Mucosa of descending colon (tissue), 3 donors: Measurements from ENCODE around the gene PTPN1. TPM values are rescaled to one million over a fixed set of nuclear protein-coding genes. Genes with fewer than 3 reads are reported as not detected.
A peak's percentile ranks its signal among the peaks of the same experiment; 100 is the strongest.

Experiments
- ATAC-seq: fragments of 200-7000 bp; cut with Tn5 transposase; one replicate; pipeline ENCODE4 v1.9.1; 2020; ENCODE audit warnings: mild to moderate bottlenecking, moderate library complexity
- DNase-seq, 3 donors: peaks; one replicate each; pipeline ENCODE4 v3.0.0-alpha.2; 2020
- H3K36me3 ChIP-seq: fragments of 200-600 bp; one replicate; pipeline ENCODE4 v1.8.0; 2021; ENCODE audit warnings: low read depth, mild to moderate bottlenecking
- H3K4me1 ChIP-seq: fragments of 200-600 bp; one replicate; pipeline ENCODE4 v1.8.0; 2021; ENCODE audit warnings: low read depth, mild to moderate bottlenecking
- H3K4me3 ChIP-seq: fragments of 200-600 bp; one replicate; pipeline ENCODE4 v1.8.0; 2021; ENCODE audit warnings: mild to moderate bottlenecking
- H3K9me3 ChIP-seq: fragments of 200-600 bp; one replicate; pipeline ENCODE4 v1.8.0; 2021; ENCODE audit warnings: mild to moderate bottlenecking
- CTCF ChIP-seq: fragments of 200-600 bp; IDR thresholded peaks from one replicate; pipeline ENCODE4 v1.8.0; 2022; ENCODE audit warnings: antibody characterized with exemption, mild to moderate bottlenecking
- intact Hi-C, 2 donors: fragments of 100-400 bp; cut with DNase I in 1 of 2; cut with micrococcal nuclease in 1 of 2; formaldehyde crosslinking; loops; one replicate each; pipeline versions ENCODE4 v1.11.0 to v1.11.1; 2022; cut with DNase I, micrococcal nuclease
- total RNA-seq, 3 donors: library from RNA; stranded (reverse); fragmentation: NEBNext Ultra II Directional in 2 of 3; extraction: Animal tissue kit (Norgen Biotek cat#: 25700) in 2 of 3; gene quantifications; one replicate each; pipeline versions ENCODE4 v1.2.1 to v1.2.4, GENCODE V29; 2021 to 2023
- donor health status: DM: no; HTN: no; CAD: no; lungs with moderate emphysema.
- donor health status: DM: no; HTN: no; CAD: no.
- donor health status: DM: no; HTN: yes; CAD: no.

PTPN1 gene
- total RNA-seq, 3 donors from 2014 or later = 33.2 to 35.1 (median 33.4) TPM

GRCh38 chr20:50515471-50516106 is 5.4 kb downstream of the PTPN1 start:
- TF ChIP-seq CTCF = no peak
- H3K4me1 ChIP-seq = peaks cover 75% of the 10 kb centered on the region
- no peak overlapping the region for H3K4me3 ChIP-seq
- intact Hi-C loops = no loop called here
- ATAC-seq = no peak
- no peaks in the 10 kb centered on the region for H3K9me3 ChIP-seq
- H3K36me3 ChIP-seq = no peaks in the 10 kb centered on the region
- DNase-seq = no peak

GRCh38 chr20:50516180-50516934 is 6.2 kb downstream of the PTPN1 start:
- no peak overlapping the region for H3K4me3 ChIP-seq
- peaks cover 79% of the 10 kb centered on the region for H3K4me1 ChIP-seq
- no peaks in the 10 kb centered on the region for H3K36me3 ChIP-seq
- DNase-seq = no peak
- ATAC-seq = peak; percentile 31
- H3K9me3 ChIP-seq = no peaks in the 10 kb centered on the region
- intact Hi-C loops = no loop called here
- TF ChIP-seq CTCF = no peak

GRCh38 chr20:50516935-50517816 is 7.0 kb downstream of the PTPN1 start:
- Histone ChIP-seq H3K4me1 (peaks cover 85% of the 10 kb centered on the region), H3K9me3 (no peaks in the 10 kb centered on the region), H3K36me3 (no peaks in the 10 kb centered on the region), H3K4me3 (no peak overlapping the region)
- DNase-seq (no peak), ATAC-seq (peak; percentile 73)
- intact Hi-C loops = no loop called here
- TF ChIP-seq CTCF = no peak

GRCh38 chr20:50517817-50518154 is 7.6 kb downstream of the PTPN1 start:
- no peak for TF ChIP-seq CTCF
- intact Hi-C loops = no loop called here
- Histone ChIP-seq H3K9me3 (no peaks in the 10 kb centered on the region), H3K36me3 (no peaks in the 10 kb centered on the region), H3K4me1 (peaks cover 84% of the 10 kb centered on the region), H3K4me3 (no peak overlapping the region)
- ATAC-seq (peak; percentile 2), DNase-seq (no peak)

GRCh38 chr20:50518270-50518721 is 8.1 kb downstream of the PTPN1 start:
- H3K36me3 ChIP-seq = no peaks in the 10 kb centered on the region
- DNase-seq (no peak), ATAC-seq (no peak)
- H3K9me3 ChIP-seq = no peaks in the 10 kb centered on the region
- H3K4me3 ChIP-seq = no peak overlapping the region
- intact Hi-C loops = no loop called here
- TF ChIP-seq CTCF = no peak
- H3K4me1 ChIP-seq = peaks cover 80% of the 10 kb centered on the region
